HG02798 (cell line): ENCODE measurements around the gene KCNB1.
A peak's percentile ranks its signal among the peaks of the same experiment; 100 is the strongest.

Experiments used
- ATAC-seq: cut with Tn5 transposase; IDR thresholded peaks from one replicate; pipeline ENCODE4 v1.9.1; 2021; ENCODE audit warnings: mild to moderate bottlenecking; ENCODE audit not compliant: unreplicated experiment, poor library complexity

Gene KCNB1

DNA sequence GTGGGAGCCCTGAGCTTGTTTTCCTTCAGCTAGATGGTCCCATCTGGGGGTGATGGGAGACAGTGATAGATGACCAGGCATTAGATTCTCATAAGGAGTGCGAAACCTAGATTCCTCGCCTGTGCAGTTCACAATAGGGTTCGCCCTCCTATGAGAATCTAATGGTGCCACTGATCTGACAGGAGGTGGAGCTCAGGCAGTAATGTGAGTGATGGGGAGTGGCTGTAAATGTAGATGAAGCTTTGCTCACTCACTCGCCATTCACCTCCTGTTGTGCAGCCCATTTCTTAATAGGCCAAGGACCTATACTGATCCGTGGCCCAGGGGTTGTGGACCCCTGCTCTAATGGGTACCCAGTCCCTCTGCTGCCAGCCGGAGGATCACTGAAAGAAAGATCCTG is 20.7 kb upstream of the KCNB1 start:
- ATAC-seq, result no peak

- no peak for ATAC-seq
Measured at GRCh38 chr20:49501917-49502316, 19.4 kb upstream of the KCNB1 start.

GRCh38 chr20:49497398-49497669 is 14.9 kb upstream of the KCNB1 start:
- no peak for ATAC-seq

- ATAC-seq, result no peak
Measured at GRCh38 chr20:49496553-49497397, 14.3 kb upstream of the KCNB1 start.

DNA sequence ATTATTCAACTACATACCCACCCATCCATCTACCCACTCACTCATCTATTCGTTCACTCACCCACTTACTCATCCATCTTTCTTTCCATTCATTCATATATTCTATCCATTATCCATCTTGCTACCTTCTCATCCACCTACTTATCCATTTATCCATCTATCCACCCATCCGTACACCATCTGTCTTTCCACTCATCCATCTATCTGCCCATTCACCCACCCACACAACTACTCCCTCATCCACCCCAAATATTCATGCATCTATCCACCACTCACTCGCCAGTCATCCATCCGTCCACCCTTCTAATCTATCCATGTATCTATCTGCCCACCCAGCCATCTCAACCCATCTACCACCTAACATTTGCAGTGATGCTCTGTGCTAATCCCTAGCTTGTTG is 13.6 kb upstream of the KCNB1 start:
- ATAC-seq, result no peak

DNA sequence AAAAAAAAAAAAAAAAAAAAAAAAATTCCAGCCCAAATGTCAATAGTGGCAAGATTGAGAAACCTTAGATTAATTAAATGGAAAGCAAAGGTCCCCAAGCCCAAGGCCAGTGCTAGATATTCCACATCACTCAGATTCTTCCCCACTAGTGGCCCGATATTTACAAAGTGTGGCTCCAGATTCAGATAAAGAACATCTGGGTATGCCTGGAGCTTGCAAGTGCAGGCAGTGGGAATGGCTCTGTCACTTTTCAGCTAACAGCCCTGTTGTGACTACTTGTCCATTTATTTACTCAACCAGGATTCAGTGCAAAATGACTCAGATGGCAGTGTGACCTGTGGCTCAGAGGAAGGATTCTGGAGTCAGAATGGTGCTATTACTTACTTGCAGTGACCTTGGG is 8.2 kb upstream of the KCNB1 start:
- ATAC-seq, result no peak

- ATAC-seq, result no peak
Measured at GRCh38 chr20:49489688-49490087, 7.2 kb upstream of the KCNB1 start.

GRCh38 chr20:49486064-49486463 is 3.6 kb upstream of the KCNB1 start:
- no peak for ATAC-seq

DNA sequence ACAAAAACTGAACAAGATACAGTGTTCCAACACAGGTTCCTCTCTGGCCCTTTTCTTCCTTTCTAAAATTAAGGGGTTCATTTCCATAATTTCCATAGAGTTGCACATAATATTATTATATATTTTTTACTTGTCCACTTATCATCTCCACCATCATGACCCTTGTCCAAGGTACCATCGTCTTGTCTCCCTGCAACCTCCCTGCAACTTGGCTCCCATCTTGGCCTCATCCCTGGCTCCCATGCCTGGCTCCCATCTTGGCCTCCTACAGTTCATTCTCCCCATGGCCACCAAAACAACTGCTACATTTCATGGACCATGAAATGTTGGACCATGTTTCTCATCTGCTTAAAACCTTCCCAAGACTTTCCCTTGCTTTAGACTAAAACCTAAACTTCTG is 3.1 kb upstream of the KCNB1 start:
- no peak for ATAC-seq

DNA sequence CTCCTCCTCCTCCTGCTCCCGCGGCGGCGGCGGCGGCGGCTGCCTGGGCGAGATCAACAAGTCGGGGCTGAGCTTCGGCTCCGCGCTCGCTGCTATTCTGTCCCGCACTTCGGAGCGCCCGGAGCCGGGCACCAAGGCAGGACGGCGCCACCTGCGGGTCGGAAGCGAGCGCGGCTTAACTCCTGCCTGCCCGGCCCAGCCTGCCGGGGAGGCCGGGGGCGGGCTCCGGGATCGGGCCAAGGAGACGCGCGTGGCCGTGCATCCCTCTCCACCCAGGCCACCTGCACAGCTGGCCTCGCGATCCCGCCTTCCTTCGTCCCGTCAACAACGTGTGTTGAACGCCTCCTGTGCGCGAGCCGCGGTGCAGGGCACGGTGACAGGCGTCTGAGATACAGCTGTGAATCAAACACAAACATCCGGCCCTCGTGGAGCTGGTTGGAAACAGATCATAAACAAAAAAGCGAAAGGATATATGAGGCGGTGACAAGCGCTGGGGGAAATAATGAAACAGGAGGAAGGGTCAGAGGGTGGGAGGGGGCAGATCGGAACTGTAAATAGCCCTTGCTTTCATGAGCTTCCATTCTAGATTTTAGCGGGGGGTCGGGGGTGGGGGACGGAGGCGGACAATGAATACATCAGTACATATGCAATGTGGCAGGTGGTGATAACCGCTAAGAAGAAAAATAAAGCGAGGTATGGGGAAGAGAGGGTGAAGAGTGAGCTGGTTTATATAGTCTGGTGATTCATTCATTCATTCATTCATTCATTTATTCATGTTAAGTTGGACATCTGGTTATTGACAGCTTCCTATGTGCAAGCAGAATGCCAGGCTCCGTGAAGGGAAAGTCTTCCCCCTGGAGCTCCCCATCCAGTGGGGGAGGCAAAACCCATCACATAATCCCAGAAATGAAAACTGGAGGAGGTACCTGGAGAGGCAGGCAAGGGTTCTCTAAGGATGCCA is 2.0 kb upstream of the KCNB1 start:
- ATAC-seq, result peak; percentile 48

GRCh38 chr20:49483696-49484123 is 1.2 kb upstream of the KCNB1 start:
- peak; percentile 21 for ATAC-seq

- ATAC-seq, result no peak
Measured at GRCh38 chr20:49483018-49483695, 689 bp upstream of the KCNB1 start.

DNA sequence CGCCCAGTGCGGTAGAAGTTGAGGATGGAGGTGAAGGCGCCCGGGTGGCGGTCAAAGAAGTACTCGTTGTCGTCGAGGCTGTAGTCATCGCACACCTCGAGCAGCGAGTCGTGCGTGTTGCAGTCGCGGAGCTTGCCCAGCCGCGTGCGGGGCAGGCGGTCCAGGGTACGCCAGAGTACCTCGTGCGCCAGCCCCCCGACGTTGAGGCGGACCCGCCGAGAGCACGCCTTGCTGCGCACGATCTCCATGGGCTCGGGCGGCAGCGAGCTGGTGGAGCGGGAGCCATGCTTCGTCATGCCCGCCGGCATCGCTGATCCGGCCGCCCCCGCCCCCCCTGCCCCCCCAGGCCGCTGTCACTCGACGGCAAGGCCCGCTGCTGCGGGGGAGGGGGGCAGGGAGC is 295 bp downstream of the KCNB1 start:
- ATAC-seq, result no peak

DNA sequence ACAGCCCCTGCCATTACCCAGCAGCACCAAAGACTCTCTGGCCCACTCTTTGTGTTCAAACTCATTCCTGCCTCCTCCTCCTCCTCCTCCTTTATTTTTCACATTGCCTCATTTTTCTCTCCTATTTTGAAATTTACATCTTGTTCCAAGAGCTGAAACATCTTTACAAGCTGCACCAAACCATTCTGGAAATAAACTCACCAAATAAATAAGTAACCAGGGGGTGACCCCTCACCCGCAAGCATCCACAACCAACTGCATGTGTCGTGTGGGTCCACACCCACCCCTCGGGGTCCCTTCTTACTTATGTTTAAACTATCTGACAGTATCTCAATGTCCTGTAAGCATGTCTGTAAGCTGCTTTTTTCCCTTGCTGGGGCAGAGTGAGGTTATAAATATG is 1.4 kb downstream of the KCNB1 start:
- ATAC-seq, result no peak

DNA sequence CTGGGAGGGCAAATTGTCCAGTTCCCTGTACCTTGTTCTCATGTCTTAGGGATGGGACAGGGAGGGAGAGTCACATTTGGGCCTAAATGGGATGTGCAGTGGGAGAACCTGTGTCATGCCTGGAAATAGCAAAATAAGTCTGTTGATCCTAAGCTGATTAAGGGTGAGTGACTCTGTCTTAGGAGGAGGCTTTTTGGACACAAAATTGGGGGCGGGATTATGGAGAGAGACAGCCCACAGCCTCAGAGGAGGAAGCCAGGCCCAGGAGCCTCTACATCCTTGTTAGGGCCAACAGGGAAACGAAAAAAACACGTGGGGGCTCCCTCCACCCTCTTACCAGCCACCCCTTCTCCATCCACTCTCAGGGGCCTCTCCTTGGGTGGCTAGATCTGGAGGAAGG is 2.2 kb downstream of the KCNB1 start:
- ATAC-seq, result no peak

GRCh38 chr20:49479785-49480184 is 2.7 kb downstream of the KCNB1 start:
- no peak for ATAC-seq

DNA sequence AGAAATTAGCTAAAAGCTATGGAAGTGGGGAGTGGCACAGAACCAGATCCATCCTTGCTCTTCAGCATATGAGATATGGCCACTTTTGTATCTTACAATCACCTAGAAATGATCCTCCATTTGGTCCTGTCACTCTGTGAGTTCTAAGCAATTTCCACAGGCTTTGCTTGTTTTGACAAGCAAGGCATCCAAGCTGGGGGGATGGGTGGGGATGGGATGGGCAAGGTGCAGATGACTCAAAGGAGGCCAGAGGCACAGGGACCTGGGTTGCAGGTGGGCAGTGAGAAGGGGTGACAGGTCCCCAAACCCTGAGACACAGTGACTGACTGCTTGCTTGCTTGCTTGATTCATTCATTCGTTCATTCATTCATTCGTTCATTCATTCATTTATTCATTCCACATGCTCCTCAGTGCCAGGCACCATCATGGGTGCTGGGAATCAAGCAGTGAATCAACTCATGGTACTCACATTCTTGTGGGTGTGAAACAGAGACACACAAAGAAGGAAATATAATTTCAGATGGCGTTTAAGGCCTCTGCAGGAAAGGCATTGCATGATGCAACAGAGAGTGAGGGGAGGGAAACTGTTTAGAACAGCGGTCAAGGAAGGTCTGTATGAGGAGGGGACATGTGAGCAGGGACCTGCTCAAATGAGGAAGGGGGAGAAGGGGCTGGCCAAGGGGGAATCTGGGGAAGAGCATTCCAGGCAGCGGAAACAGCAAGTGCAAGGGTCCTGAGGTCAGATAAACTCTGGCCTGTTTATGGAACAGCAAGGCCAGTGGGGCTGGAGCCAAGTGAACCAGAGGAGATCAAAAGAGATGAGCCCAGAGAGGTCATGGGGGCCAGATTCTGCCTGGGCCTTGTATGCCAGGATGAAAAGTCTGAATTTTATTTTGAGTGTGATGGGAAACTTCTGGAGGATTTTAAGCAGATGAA is 3.4 kb downstream of the KCNB1 start:
- ATAC-seq, result no peak

DNA sequence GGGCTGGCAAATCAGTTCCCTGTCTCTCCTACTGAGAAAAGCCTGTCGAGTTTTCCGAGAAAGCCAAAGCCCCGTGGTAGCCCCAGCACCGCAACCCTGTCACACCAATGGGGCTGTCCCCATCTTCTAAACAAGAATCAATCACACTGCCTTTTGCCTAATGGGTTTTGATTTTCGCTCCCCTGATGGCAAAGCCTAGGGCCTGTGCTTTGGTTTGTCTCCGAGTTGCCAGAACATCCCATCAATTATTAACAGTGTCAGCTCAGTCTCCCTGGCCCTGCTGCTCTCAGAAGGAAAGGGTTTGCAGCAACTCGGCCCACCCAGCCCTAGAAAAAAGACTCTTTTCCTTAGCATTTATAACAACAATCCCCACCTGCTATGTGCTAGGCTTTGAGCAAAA is 4.2 kb downstream of the KCNB1 start:
- no peak for ATAC-seq

DNA sequence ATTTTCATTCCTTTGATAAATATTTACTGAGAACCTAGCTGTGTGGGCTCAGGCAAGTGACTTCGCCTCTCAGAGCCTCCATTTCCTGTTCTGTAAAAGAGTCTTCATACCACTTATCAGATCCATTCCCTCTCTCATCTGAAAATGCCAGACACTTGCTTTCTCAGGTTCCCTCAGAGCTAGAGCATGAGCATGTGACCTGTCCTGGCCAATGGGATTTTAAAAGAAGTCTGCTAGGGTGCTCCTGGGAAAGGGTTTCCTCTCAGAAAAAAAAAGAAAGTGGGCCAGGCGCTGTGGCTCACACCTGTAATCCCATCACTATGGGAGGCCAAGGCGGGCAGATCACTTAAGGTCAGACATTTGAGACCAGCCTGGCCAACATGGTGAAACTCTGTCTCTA is 5.3 kb downstream of the KCNB1 start:
- no peak for ATAC-seq

DNA sequence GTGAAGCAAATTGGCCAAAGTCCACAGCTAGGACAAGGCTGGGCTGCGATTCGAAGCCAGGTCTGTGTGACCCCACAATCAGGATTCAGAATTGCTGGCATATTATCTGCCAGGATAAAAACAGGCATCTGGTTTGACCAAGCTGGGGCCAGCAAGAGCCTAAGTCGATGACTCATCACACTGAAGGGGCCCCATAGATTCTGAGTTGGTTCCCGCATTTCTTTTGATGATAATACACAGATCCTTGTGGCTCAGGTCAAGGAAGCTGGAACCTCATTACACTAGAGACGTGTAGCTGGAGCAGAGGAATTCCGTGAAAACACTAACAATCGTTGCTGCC is 6.5 kb downstream of the KCNB1 start:
- ATAC-seq, result no peak
